ENCODE results near the gene OLFML1. TPM values are rescaled to one million over a fixed set of nuclear protein-coding genes. Genes with fewer than 3 reads are reported as not detected.

The OLFML1 gene
- total and polyA plus RNA-seq, 2 of the 13 experiments (the other 11 are each of a cell fraction or from before 2014, with no cell fraction given), result 0.89 to 0.90 TPM

GRCh38 chr11:7513234-7514098 is 28.2 kb downstream of the OLFML1 start, which contains the start of gene PPFIBP2 (continued):
- no peak for TF ChIP-seq GPBP1L1 (CRISPR knock-in tag; IDR thresholded peaks at IDR 0.05)
- no peak for TF ChIP-seq NAIF1 (CRISPR knock-in tag; IDR thresholded peaks at IDR 0.05; ENCODE audit: borderline replicate concordance)
- TF ChIP-seq ZNF619 (CRISPR knock-in tag; IDR thresholded peaks at IDR 0.05), result 0 out of 2 replicates have a peak, but pooled peaks have one; percentile 20
- TF ChIP-seq ZNF484 (CRISPR knock-in tag; IDR thresholded peaks at IDR 0.05; ENCODE audit: borderline replicate concordance, low read depth), result no peak
- no peak for TF ChIP-seq KLF12 (CRISPR knock-in tag; IDR thresholded peaks at IDR 0.05; ENCODE audit: borderline replicate concordance)
- TF ChIP-seq HNF4G (IDR thresholded peaks at IDR 0.05; ENCODE audit: borderline replicate concordance, low read depth, low read length), result no peak
- TF ChIP-seq HNF4G (CRISPR knock-in tag; IDR thresholded peaks at IDR 0.05; ENCODE audit: borderline replicate concordance, low read depth), result 0 out of 2 replicates have a peak, but pooled peaks have one; percentile 25
- TF ChIP-seq TCF12 (IDR thresholded peaks at IDR 0.05), result no peak
- TF ChIP-seq TCF12 (CRISPR knock-in tag; IDR thresholded peaks at IDR 0.05), result 0 out of 2 replicates have a peak, but pooled peaks have one; percentile 30
- no peak for TF ChIP-seq KDM4B (CRISPR knock-in tag; IDR thresholded peaks at IDR 0.05)
- TF ChIP-seq POLR2A (IDR thresholded peaks at IDR 0.05; ENCODE audit: insufficient read depth in 1 of 2, low read depth in 2 of 2, low read length in 2 of 2), result peak; percentile 37 to 62; a peak in 2 of 4 replicates
- TF ChIP-seq HMG20A (CRISPR knock-in tag; IDR thresholded peaks at IDR 0.05; ENCODE audit: borderline replicate concordance), result no peak
- TF ChIP-seq ARID2 (CRISPR knock-in tag; IDR thresholded peaks at IDR 0.05; ENCODE audit: borderline replicate concordance), result no peak
- TF ChIP-seq ZBTB43 (CRISPR knock-in tag; conservative IDR thresholded peaks at IDR 0.05), result 0 out of 2 replicates have a peak, but pooled peaks have one; percentile 19
- no peak for TF ChIP-seq RNF2 (conservative IDR thresholded peaks at IDR 0.05; ENCODE audit: low read depth)
- 0 out of 2 replicates have a peak, but pooled peaks have one; percentile 38 for TF ChIP-seq TEF (CRISPR knock-in tag; IDR thresholded peaks at IDR 0.05)
- TF ChIP-seq ZNF451 (CRISPR knock-in tag; IDR thresholded peaks at IDR 0.05), result no peak
- TF ChIP-seq ZNF678 (CRISPR knock-in tag; IDR thresholded peaks at IDR 0.05), result 0 out of 2 replicates have a peak, but pooled peaks have one; percentile 75
- TF ChIP-seq NCOR1 (IDR thresholded peaks at IDR 0.05; ENCODE audit: borderline replicate concordance, low read length), result 0 out of 2 replicates have a peak, but pooled peaks have one; percentile 17
- no peak for TF ChIP-seq ZNF660 (CRISPR knock-in tag; IDR thresholded peaks at IDR 0.05; ENCODE audit: borderline replicate concordance, low read depth)
- peak; percentile 52 for TF ChIP-seq NFYB (CRISPR knock-in tag; IDR thresholded peaks at IDR 0.05)
- TF ChIP-seq ZNF350 (CRISPR knock-in tag; IDR thresholded peaks at IDR 0.05; ENCODE audit: borderline replicate concordance, low read depth), result no peak
- TF ChIP-seq TOE1 (CRISPR knock-in tag; IDR thresholded peaks at IDR 0.05), result no peak
- TF ChIP-seq, protein P1, sequence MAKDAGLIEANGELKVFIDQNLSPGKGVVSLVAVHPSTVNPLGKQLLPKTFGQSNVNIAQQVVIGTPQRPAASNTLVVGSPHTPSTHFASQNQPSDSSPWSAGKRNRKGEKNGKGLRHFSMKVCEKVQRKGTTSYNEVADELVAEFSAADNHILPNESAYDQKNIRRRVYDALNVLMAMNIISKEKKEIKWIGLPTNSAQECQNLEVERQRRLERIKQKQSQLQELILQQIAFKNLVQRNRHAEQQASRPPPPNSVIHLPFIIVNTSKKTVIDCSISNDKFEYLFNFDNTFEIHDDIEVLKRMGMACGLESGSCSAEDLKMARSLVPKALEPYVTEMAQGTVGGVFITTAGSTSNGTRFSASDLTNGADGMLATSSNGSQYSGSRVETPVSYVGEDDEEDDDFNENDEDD (CRISPR knock-in tag; IDR thresholded peaks at IDR 0.05; ENCODE audit: borderline replicate concordance), result peak; percentile 20; the same call in 1 of the 2 replicates
- TF ChIP-seq ETV5 (CRISPR knock-in tag; IDR thresholded peaks at IDR 0.05; ENCODE audit: borderline replicate concordance), result no peak
- peak; percentile 97 for TF ChIP-seq ZNF777 (CRISPR knock-in tag; IDR thresholded peaks at IDR 0.05)
- no peak for TF ChIP-seq ZFP90 (CRISPR knock-in tag; IDR thresholded peaks at IDR 0.05; ENCODE audit: borderline replicate concordance)

Data from HepG2 (cell line).